HG02610 (cell line): Measurements from ENCODE around the gene FAM227A.

ENCODE experiments used
- ATAC-seq: cut with Tn5 transposase; IDR thresholded peaks from one replicate; pipeline ENCODE4 v1.9.1; 2021; ENCODE audit warnings: mild to moderate bottlenecking, moderate library complexity; ENCODE audit not compliant: unreplicated experiment

Gene FAM227A

DNA sequence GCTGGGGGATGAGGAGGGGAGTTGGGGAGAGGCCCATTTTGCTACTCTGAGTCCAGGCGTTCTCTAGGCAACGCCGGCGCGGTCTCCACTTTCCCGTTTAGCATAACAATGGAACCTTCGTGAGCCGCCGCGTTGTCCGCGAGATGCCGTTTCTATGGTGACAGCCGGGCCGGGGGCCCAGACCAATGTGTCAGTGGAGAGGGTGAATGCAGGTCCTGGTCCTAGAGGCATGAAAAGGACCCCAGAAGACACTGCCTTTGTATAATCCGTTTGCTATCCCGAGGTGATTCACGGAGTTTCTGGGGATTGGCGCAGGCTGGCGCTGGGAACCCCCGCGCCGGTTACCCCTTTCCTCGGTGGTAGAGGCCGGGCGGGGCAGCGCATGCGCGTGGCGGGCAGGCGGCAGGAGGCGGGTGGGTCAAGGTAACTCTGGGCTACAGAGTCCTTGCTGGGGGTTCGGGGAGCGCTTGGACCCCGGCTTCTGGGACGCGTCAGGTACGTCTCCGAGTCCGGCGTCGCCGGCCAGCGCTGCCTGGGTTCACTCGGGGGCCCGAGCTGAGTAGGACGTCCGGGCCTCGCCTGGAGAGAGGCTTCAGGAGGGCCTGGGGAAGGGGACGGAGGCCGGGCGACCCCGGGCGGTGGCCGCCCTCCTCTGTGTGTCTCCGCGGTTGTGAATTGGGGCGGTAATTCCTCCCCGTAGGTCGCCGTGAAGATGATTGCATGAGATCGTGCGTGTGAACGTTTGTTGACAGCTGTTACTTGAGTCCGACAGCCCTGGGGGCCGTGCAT lies at the start of gene FAM227A, which contains the start of gene CBY1:
FAM227A (minus strand) TSS at position 137 of the 789 bp plus-strand sequence. CDS start 6,224 bp downstream, outside the sequence.
CBY1 (plus strand) TSS at position 383 of the 789 bp plus-strand sequence. CDS start 11,417 bp downstream, outside the sequence.
- ATAC-seq = peak; percentile 71

- ATAC-seq = peak; percentile 78
These were observed 49.3 kb upstream of the FAM227A start, which contains the start of gene GTPBP1 for GRCh38 chr22:38705235-38706100. TSS of gene GTPBP1 (plus strand) at chr22:38705944. CDS start at chr22:38705956, 12 bp downstream.

DNA sequence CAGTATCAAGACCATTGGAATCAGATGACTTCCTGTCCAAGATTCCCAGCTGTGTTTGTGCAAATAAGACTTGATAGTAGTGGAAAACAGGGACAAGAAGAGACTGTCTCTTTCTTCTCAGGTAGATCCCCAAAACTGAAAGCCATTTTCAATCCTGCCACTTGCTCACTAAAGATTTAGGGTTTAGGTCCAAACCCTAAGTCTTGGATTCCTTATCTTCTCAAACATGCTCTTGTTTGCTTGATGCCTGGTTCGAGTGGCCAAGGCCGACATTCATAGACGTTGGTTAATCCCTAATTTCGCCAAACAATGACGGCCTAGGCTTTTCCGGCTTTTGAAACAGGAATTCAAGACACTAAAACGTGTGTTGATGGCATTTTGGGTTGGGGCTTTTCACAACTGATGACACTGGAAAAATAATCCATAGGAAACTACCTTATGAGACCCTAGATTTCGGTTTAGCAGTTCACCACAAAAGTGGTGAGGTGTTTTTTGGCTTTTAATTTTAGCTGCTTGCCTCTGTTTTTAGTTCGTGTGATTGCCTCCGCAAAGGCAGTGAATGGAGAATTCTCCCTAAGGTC lies 48.6 kb upstream of the FAM227A start:
- no peak for ATAC-seq

GRCh38 chr22:38700789-38701628 lies 44.8 kb upstream of the FAM227A start, which contains the start of gene JOSD1:
TSS of gene JOSD1 (minus strand) at chr22:38700943. CDS start at chr22:38699987, 956 bp downstream.
- no peak for ATAC-seq

DNA sequence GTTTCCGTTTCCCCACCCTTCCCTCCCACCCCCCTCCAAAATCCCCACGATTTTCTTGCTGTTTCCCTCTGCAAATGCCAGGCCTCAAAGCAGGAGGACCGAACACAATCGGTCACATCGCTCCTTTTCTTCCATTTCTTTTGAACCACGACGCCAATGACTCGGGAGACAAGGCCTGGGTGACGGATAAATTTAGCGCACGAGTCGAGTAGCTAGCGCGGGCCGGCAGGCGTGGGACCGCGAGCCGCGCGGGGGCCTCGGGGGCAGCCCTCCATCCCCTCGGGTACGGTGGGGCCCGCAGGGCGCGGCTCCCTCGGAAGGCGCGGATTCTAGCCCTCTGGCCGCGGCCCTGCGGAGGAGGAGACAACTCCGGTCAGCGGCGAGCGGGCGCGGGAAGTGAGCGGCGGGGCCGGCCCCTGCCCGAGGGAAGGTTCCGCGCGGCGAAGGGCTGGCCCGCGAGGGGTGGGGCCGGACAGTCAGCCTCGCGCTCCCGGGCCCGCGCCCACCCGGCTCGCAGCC lies 44.1 kb upstream of the FAM227A start:
- ATAC-seq = no peak

DNA sequence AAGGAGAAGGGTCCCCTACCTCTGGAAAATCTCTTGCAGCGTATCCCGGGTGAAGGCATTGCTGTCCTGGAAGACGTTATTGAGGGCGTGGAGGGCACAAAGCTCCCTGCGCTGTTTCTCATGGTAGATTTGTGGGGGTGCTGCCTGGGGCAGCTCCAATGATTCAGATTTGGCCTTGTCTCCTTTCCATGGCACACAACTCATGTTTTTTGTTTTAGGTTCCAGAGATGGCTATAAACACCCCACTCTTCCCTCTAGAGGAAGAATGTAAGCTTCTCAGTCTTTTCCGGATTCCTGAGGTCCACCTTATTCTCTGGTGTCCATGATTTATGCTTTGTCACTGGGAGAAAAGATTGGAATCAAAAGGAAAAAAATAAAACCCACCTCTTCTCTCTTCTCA lies 43.6 kb upstream of the FAM227A start:
- ATAC-seq = no peak

GRCh38 chr22:38699143-38699542 lies 43.0 kb upstream of the FAM227A start:
- ATAC-seq = no peak

DNA sequence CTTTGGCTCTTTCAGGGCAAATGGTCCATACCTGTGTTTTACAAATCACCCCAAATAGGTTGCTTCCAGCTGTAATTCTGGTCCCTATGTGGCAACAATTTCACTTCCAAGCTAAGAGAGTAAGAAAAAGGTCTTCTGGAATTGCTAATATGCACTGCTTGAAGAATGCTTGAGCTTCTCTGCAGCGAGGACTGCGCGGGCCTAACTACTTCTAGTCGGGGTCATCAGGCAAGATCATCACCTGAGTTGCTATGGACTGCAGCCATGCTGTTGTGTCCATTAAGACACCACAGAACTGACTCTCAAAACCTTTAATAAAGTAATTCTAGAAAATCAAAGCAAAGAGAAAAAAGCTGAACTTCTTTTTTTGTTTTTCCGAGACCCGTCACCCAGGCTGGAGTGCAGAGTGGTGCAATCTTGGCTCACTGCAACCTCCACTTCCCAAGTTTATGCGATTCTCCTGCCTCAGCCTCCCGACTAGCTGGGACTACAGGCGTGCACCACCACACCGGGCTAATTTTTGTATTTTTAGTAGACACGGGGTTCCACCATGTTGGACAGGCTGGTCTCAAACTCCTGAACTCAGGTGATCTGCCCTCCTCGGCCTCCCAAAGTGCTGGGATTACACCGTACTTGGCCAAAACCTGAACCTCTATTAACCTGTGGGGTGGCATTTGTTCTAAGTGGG lies 42.4 kb upstream of the FAM227A start:
- ATAC-seq = no peak

- no peak for ATAC-seq
These were observed 41.4 kb upstream of the FAM227A start for GRCh38 chr22:38697425-38698089.

GRCh38 chr22:38696606-38697424 lies 40.6 kb upstream of the FAM227A start:
- no peak for ATAC-seq

- no peak for ATAC-seq
These were observed 38.7 kb upstream of the FAM227A start for GRCh38 chr22:38694940-38695339.

GRCh38 chr22:38694049-38694448 lies 37.9 kb upstream of the FAM227A start:
- ATAC-seq = no peak

DNA sequence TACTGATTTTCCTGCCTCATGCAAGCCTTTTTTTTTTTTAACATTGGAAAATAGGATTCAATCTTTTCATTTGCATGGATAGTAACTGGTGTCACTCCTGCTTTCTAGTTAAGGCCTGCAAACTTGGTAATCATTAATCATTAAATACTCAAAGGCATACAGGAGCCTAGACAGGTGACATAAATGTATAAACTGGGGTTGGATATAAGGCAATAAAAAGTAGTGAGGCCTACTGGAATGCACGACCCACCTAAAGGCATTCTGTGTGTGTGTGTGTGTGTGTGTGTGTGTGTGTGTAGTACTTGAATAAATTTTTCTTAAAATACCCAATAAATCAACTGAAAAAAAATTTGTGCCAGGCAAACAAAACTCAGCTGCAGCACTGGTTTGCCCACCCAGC lies 33.5 kb upstream of the FAM227A start:
- ATAC-seq = no peak

- ATAC-seq = no peak
These were observed 29.6 kb upstream of the FAM227A start for GRCh38 chr22:38685761-38686160.

GRCh38 chr22:38684895-38685294 lies 28.7 kb upstream of the FAM227A start:
- ATAC-seq = no peak

DNA sequence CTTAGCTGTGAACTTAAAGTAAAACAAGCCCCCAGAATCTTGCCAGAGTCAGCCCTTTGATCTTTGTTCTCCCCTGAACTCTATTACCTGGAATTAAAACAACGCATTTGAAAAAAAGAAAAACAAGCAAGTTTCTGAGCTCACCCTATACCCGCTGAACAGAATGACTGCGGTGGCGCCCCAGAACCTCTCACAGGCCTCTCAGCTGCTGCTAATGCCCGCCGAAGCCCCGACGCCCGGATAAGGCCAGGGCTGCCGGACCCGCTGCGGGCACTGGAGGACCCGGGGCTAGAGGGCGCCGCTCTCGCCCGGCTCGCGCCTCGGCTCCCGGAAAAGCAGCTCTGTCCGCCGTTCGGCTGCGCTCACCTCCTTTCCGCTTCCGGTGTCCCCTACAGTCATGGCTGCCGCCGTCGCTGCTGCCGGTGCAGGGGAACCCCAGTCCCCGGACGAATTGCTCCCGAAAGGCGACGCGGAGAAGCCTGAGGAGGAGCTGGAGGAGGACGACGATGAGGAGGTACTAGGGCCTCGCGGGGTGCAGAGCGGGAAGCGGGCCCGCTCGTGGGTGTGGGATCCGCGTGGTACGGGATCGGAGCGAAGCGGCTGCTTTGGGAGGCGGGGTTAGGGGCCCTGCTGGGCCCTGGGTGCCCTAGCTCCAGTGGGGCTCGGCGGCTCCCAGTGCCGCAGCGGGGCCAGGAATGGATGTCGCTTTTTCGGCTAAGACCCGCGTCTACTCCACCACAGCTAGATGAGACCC lies 25.6 kb upstream of the FAM227A start, which contains the start of gene TOMM22:
TOMM22 (plus strand) TSS at position 376 of the 754 bp plus-strand sequence; CDS start at position 398, 22 bp downstream.
- ATAC-seq = peak; percentile 93

GRCh38 chr22:38675833-38676232 lies 19.6 kb upstream of the FAM227A start:
- no peak for ATAC-seq
